Fibroblast of villous mesenchyme (primary cell): ENCODE results near the gene TBC1D19. TPM values are rescaled to one million over a fixed set of nuclear protein-coding genes. Genes with fewer than 3 reads are reported as not detected.
"Not testable (repeated sequence)": the region's sequence is repeated elsewhere in the genome, so short reads cannot be mapped to it uniquely, and the experiment has no call there.

Experiments used
- DNase-seq: peaks from one replicate; pipeline ENCODE4 v3.0.0-alpha.2; 2010; ENCODE audit warnings: low read depth
- H3K4me3 ChIP-seq: 2 replicates; pipeline ENCODE4 v1.5.1; 2011; ENCODE audit warnings: low read depth, mild to moderate bottlenecking, low read length
- total RNA-seq: library from RNA; depleted of rRNA; stranded (reverse); fragments of >200 nt; gene quantifications from 2 replicates; pipeline ENCODE4 v1.2.3, GENCODE V29; 2012
- TF ChIP-seq, protein P1 (sequence below): IDR thresholded peaks from 2 replicates; pipeline ENCODE4 v1.5.1; 2012; ENCODE audit warnings: low read depth, mild to moderate bottlenecking, low read length; ENCODE audit not compliant: insufficient read depth

The TBC1D19 gene
- total RNA-seq, 1 donor = 41.5 TPM

DNA sequence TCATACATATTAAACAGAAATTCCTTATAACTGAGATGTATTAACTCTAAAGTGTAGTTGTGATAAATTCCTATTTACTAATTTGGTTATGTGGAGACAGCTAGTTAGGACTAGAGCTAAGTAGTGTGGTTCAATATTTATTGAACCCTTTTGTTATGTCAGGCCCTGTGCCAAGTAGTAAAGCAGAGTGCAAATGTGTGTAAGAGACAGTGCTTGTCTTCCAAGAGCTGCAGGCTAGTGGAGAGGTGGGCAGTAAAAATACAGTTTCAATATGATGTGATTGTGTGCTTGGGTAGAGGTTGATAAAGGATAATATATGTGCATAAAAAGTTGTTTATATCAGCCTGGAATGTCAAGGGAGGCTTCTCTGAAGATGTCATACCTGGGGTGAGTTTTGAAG lies 80.0 kb downstream of the TBC1D19 start:
- TF ChIP-seq, protein P1, sequence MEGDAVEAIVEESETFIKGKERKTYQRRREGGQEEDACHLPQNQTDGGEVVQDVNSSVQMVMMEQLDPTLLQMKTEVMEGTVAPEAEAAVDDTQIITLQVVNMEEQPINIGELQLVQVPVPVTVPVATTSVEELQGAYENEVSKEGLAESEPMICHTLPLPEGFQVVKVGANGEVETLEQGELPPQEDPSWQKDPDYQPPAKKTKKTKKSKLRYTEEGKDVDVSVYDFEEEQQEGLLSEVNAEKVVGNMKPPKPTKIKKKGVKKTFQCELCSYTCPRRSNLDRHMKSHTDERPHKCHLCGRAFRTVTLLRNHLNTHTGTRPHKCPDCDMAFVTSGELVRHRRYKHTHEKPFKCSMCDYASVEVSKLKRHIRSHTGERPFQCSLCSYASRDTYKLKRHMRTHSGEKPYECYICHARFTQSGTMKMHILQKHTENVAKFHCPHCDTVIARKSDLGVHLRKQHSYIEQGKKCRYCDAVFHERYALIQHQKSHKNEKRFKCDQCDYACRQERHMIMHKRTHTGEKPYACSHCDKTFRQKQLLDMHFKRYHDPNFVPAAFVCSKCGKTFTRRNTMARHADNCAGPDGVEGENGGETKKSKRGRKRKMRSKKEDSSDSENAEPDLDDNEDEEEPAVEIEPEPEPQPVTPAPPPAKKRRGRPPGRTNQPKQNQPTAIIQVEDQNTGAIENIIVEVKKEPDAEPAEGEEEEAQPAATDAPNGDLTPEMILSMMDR = no peak
- no peak for DNase-seq
- no peak overlapping the region for H3K4me3 ChIP-seq

DNA sequence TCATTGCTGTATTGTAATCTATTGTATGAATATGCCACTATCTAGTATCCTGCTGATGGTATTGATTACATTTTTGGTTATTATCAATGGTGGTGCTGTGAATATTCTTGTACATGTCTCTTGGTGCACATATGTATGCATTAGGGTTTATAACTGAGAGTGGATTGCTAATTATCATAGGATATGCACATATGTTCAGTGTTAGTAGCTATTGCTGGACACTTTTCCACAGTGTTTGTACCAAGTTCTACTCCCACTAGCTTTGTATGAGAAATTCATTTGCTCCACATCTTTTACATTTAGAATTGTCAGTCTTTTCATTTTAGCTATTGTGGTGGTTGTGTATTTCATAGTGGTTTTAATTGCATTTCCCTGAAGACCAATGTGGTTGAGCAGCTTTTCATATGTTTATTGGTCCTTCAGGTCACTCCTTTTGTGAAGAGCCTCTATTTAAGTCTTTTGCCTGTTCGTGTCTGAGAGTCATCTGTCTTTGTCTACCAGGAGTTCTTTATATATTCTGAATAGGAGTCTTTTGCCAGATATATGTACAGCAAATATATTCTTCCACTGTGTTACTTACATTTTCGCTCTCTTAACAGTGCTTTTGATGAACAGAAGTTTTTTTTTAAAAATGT lies 87.1 kb downstream of the TBC1D19 start:
- TF ChIP-seq, protein P1 = no peak
- no peak for DNase-seq
- no peak overlapping the region for H3K4me3 ChIP-seq

DNA sequence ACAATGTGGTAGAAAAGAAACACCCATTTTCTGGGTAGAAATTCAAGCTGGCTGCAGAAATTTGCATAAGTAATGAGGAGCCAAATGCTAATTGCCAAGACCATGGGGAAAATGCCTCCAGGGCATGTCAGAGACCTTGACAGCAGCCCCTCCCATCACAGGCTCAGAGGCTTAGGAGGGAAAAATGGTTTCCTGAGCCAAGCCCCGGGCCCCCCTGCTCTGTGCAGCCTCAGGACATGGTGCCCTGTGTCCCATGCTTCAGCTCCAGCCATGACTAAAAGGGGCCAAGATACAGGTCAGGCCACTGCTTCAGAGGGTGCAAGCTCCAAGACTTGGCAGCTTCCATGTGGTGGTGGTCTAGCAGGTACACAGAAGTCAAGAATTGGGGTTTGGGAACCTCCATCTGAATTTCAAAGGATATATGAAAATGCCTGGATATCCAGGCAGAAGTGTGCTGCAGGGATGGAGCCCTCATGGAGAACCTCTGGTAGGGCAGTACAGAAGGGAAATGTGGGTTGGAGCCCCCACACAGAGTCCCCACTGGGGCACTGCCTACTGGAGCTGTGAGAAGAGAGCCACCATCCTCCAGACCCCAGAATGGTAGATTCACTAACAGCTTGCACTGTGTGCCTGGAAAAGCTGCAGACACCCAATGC lies 95.3 kb downstream of the TBC1D19 start:
- H3K4me3 ChIP-seq, DNase-seq: not testable (repeated sequence)

DNA sequence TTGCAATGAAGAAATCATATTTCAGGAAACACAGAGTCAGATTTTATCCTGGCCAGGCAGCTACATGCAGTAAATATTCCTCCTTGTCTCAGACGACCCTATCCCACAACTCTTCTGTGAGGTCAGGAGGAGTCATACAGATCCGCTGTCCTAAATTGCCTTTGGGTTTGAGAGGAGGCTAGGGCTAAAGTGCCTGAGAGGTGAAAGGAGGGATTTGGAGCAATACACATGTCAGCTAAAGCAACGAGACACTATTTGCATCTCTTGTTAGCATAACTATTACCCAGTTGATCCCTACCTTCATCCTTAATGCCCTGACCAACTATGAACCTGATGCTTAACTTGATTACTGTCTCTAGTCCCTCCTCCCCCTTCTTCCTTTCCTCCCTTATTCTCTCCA lies 98.6 kb downstream of the TBC1D19 start:
- no peak for DNase-seq
- H3K4me3 ChIP-seq = no peak overlapping the region
- TF ChIP-seq, protein P1 = no peak

DNA sequence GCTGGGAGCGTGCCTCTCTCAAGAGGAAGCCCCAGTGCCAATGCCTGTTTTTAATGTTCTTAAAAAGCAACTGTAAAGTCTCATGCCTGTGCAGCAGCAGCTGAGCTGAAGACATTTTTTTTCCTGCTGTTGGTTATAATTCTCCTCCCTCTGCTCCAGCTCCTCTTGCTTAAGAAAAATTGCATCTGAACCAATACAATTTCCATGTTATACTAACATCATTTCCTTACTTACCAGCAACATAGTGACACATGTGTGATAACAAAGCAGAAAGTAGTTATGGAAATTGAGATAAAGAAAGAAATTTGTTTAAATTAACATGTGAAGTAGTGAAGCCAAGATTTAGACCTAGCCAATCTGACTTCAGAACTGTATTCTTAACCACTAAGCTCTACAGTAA lies 101.4 kb downstream of the TBC1D19 start:
- TF ChIP-seq, protein P1 = no peak
- no peak for DNase-seq
- H3K4me3 ChIP-seq = no peak overlapping the region

DNA sequence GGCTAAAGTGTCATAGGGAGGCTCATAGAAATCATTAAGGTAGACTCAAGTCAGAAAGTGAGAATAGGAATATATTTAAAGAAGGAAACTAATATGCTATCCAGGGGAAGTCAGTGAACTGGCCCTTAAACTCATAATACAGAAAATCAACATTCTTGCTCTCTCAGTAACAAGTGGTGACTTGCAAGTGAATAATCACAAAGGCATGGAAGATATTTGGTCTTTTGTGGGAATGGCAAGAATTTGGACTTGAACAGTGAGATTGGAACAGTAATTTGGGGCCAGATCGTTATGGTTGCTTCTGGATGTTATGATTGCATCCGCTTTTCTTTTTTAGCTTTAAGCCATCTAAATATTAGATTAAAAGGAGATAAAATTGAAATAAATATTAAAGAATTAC lies 103.8 kb downstream of the TBC1D19 start:
- peak; percentile 43 for DNase-seq
- TF ChIP-seq, protein P1 = no peak
- no peak overlapping the region for H3K4me3 ChIP-seq

DNA sequence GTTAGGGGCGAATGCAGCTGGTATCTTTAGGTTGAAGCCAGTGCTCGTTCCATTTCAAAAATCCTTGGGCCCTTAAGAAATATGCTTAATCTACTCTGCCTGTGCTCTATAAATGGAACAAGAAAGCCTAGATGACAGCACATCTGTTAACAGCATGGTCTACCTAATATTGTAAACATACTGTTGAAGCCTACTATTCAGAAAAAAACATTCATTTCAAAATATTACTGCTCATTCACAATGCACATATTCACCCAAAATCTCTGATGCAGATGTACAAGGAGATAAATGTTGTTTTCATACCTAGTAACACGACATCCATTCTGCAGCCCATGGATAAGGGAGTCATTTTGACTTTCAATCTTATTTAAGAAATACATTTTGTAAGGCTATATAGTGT lies 106.6 kb downstream of the TBC1D19 start:
- TF ChIP-seq, protein P1 = no peak
- peak; percentile 19 for DNase-seq
- no peak overlapping the region for H3K4me3 ChIP-seq
